Endothelial cell of umbilical vein (primary cell): ENCODE data around the gene ZNF232. TPM values are rescaled to one million over a fixed set of nuclear protein-coding genes. Genes with fewer than 3 reads are reported as not detected.
"Not testable (repeated sequence)": the region's sequence is repeated elsewhere in the genome, so short reads cannot be mapped to it uniquely, and the experiment has no call there.

ENCODE experiments used
- BruUV-seq: library from RNA; stranded (reverse); fragments of 400-500 nt; replicated peaks from 2 replicates; lab custom pipeline; 2021; lab: Mats Ljungman, UMichigan
- CTCF ChIA-PET: fragments of 300-600, 350-600 bp; sonication (Branson Sonifier 250); formaldehyde crosslinking; loops from one replicate; lab custom pipeline; 2021; ENCODE audit warnings: antibody characterized with exemption, inconsistent platforms; lab: Charles Lee
- POLR2A ChIA-PET: fragments of 300-600, 350-600 bp; sonication (Branson Sonifier 250); formaldehyde crosslinking; loops from one replicate; lab custom pipeline; 2021; ENCODE audit warnings: antibody characterized with exemption, inconsistent platforms; lab: Charles Lee
- DNase-seq: peaks from one replicate; pipeline ENCODE4 v3.0.0-alpha.2; 2011; ENCODE audit warnings: low read depth, low spot score
- FAIRE-seq: peaks from 2 replicates; lab custom pipeline; 2011; peaks lifted over from hg19 to GRCh38; lab: Jason Lieb, UNC
- H2AFZ ChIP-seq: 2 replicates; pipeline ENCODE4 v1.6.0; 2012; ENCODE audit warnings: low read depth, low read length, control low read depth, inconsistent platforms
- H3K27ac ChIP-seq: 2 replicates; pipeline ENCODE4 v1.5.1; 2011; ENCODE audit warnings: low read depth, mild to moderate bottlenecking, control low read depth, low read length, moderate library complexity; ENCODE audit not compliant: insufficient read depth
- H3K27me3 ChIP-seq, 2 experiments: 2 replicates each; pipeline versions ENCODE4 v1.6.0 to v1.6.1; 2011; ENCODE audit warnings: low read length in 2 of 2, mixed read lengths in 1 of 2; ENCODE audit not compliant: control insufficient read depth in 2 of 2, insufficient read depth in 2 of 2
- H3K36me3 ChIP-seq, 2 experiments: 2 replicates in 1 of 2; 3 replicates in 1 of 2; pipeline ENCODE4 v1.5.1; 2011; ENCODE audit warnings: low read length in 2 of 2, mild to moderate bottlenecking in 1 of 2, moderate library complexity in 1 of 2; ENCODE audit not compliant: control insufficient read depth in 2 of 2, insufficient read depth in 2 of 2; ENCODE audit errors: extremely low read depth in 1 of 2
- H3K4me1 ChIP-seq: 3 replicates; pipeline ENCODE4 v1.5.1; 2011; ENCODE audit warnings: mild to moderate bottlenecking, low read length; ENCODE audit not compliant: control insufficient read depth, insufficient read depth; ENCODE audit errors: extremely low read depth
- H3K4me2 ChIP-seq: 2 replicates; pipeline ENCODE4 v1.6.1; 2011; ENCODE audit warnings: low read length, control low read depth, mixed read lengths; ENCODE audit not compliant: insufficient read depth
- H3K4me3 ChIP-seq, 3 experiments: fragments of 200-600 bp in 1 of 3; sonication (generic), shearing (Covaris generic) in 1 of 3; replicated peaks in 1 of 3; 2 replicates each; pipeline ENCODE4 v1.5.1; 2011 to 2016; ENCODE audit warnings: control low read depth in 3 of 3, low read length in 3 of 3, mild to moderate bottlenecking in 2 of 3, inconsistent platforms in 1 of 3, low read depth in 1 of 3, moderate library complexity in 1 of 3; ENCODE audit not compliant: insufficient read depth in 1 of 3
- H3K79me2 ChIP-seq: 2 replicates; pipeline ENCODE4 v1.6.0; 2012; ENCODE audit warnings: low read length, inconsistent platforms; ENCODE audit not compliant: control insufficient read depth, insufficient read depth
- H3K9ac ChIP-seq: replicated peaks from 2 replicates; pipeline ENCODE3; 2011; ENCODE audit warnings: low read length, control low read depth; ENCODE audit not compliant: insufficient read depth; ENCODE audit errors: extremely low read depth
- H3K9me1 ChIP-seq: replicated peaks from 3 replicates; pipeline ENCODE4 v1.6.0; 2011; ENCODE audit warnings: mild to moderate bottlenecking, low read length; ENCODE audit not compliant: control insufficient read depth, insufficient read depth; ENCODE audit errors: extremely low read depth
- H3K9me3 ChIP-seq: replicated peaks from 2 replicates; pipeline ENCODE4 v1.5.1; 2012; ENCODE audit warnings: low read length, inconsistent platforms; ENCODE audit not compliant: control insufficient read depth, insufficient read depth
- H4K20me1 ChIP-seq: replicated peaks from 2 replicates; pipeline ENCODE3; 2011; ENCODE audit warnings: mild to moderate bottlenecking, low read length; ENCODE audit not compliant: control insufficient read depth, insufficient read depth; ENCODE audit errors: extremely low read depth
- CTCF ChIP-seq, 2 donors: IDR thresholded peaks; 1 replicate in 1 of 2; 2 replicates in 1 of 2; pipeline ENCODE4 v1.5.1; 2011; ENCODE audit warnings: low read length in 2 of 2, mild to moderate bottlenecking in 2 of 2, moderate library complexity in 2 of 2, control low read depth in 1 of 2, inconsistent platforms in 1 of 2, low read depth in 1 of 2; ENCODE audit not compliant: insufficient read depth in 1 of 2; ENCODE audit errors: extremely low read depth in 1 of 2
- EZH2 ChIP-seq: IDR thresholded peaks from 2 replicates; pipeline ENCODE4 v1.6.1; 2012; ENCODE audit warnings: borderline replicate concordance, low read depth, mild to moderate bottlenecking, moderate library complexity, low read length, inconsistent platforms; ENCODE audit not compliant: severe bottlenecking
- FOS ChIP-seq: IDR thresholded peaks from 2 replicates; pipeline ENCODE4 v1.6.1; 2011; ENCODE audit warnings: mild to moderate bottlenecking, low read length, moderate library complexity, borderline replicate concordance; ENCODE audit not compliant: insufficient read depth
- GATA2 ChIP-seq: IDR thresholded peaks from 2 replicates; pipeline ENCODE4 v1.7.0; 2011; ENCODE audit warnings: low read depth, mild to moderate bottlenecking, moderate library complexity, mixed read lengths, low read length; ENCODE audit not compliant: insufficient read length, insufficient read depth
- JUN ChIP-seq: IDR thresholded peaks from 2 replicates; pipeline ENCODE4 v1.6.1; 2011; ENCODE audit warnings: borderline replicate concordance, low read depth; ENCODE audit not compliant: insufficient read length, insufficient read depth
- MYC ChIP-seq: IDR thresholded peaks from one replicate; pipeline ENCODE4 v1.6.1; 2011; ENCODE audit warnings: mild to moderate bottlenecking, low read depth, low read length
- POLR2A ChIP-seq: IDR thresholded peaks from 2 replicates; pipeline ENCODE4 v1.6.1; 2012; ENCODE audit warnings: low read depth, mild to moderate bottlenecking, control low read depth, low read length
- POLR2AphosphoS5 ChIP-seq: IDR thresholded peaks from 2 replicates; pipeline ENCODE4 v1.6.1; 2012; ENCODE audit warnings: low read depth, mild to moderate bottlenecking, control low read depth, low read length, moderate library complexity; ENCODE audit not compliant: insufficient read depth
- dilution Hi-C: fragments of 300-500 bp; cut with MboI; formaldehyde crosslinking; loops from one replicate; pipeline ENCODE4 v1.15.0; 2019; ENCODE audit warnings: low sequenced_read_pairs; ENCODE audit not compliant: extremely low pct_ligation_motif_present
- intact Hi-C: fragments of 100-400 bp; cut with micrococcal nuclease; formaldehyde crosslinking; loops from one replicate; pipeline ENCODE4 v1.10.0; 2022
- polyA plus RNA-seq, 4 experiments: library from polyadenylated mRNA; depleted of rRNA in 3 of 4; stranded (reverse) in 3 of 4; unstranded in 1 of 4; fragments of >200 nt; gene quantifications; 2 replicates each; pipeline versions ENCODE4 v1.2.1 to v1.2.3, GENCODE V29; 2011 to 2012; ENCODE audit warnings: missing spikeins in 1 of 4
- total RNA-seq: library from RNA; stranded (reverse); gene quantifications from 2 replicates; pipeline ENCODE4 v1.2.3, GENCODE V29; 2021

ZNF232 gene
- total and polyA plus RNA-seq, 2 donors (not counting 3 experiments of a cell fraction or from before 2014, with no cell fraction given), result 3.1 to 9.9 TPM

DNA sequence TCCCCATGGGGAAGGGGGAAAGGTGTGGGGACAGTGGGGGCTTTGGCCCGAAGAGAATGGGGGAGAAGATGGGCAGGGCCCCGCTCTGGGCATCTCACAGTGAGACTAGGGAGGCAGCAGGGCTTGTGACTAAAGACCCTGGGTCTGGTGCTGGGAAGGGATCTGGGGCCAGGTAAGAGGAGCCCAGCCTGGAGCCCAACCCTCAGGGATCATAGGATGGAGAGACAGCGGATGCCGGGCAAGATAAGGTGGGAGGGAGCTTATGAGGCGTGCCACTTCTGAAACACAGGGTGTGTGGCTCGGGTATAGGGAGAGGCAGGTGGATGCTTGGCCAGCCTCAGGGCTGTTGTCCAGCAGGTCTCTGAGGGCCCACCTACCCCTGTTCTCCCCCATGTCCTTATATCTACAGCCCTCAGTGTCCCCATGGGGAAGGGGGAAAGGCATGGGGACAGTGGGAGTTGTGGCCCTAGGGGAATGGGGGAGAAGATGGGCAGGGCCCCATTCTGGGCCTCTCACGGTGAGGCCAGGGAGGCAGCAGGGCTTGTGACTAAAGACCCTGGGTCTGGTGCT, 19.6 kb upstream of the ZNF232 start:
- intact Hi-C loops (no loop called here), dilution Hi-C loops (no loop called here)
- Histone ChIP-seq H4K20me1 (no peaks in the 10 kb centered on the region), H2AFZ (no peak overlapping the region), H3K9me1 (no peaks in the 10 kb centered on the region), H3K27ac (no peak overlapping the region), H3K4me3 (no peak overlapping the region), H3K9ac (no peak overlapping the region), H3K4me2 (no peak overlapping the region), H3K4me1 (no peaks in the 10 kb centered on the region), H3K79me2 (no peaks in the 10 kb centered on the region), H3K9me3 (no peaks in the 10 kb centered on the region), H3K27me3 (no peaks in the 10 kb centered on the region), H3K36me3 (no peaks in the 10 kb centered on the region)
- no TSS peak for BruUV-seq
- TF ChIP-seq JUN (no peak), CTCF (IDR thresholded peaks at IDR 0.05; ENCODE audit: extremely low read depth in 1 of 2, insufficient read depth in 1 of 2, low read depth in 1 of 2, low read length in 2 of 2) (no peak), FOS (no peak), MYC (no peak), GATA2 (no peak), POLR2AphosphoS5 (no peak), EZH2 (no peak), POLR2A (no peak)
- ChIA-PET CTCF (no interaction called here), POLR2A (no interaction called here)
- DNase-seq, result no peak
- no peak for FAIRE-seq

GRCh38 chr17:5130687-5131086, 19.0 kb upstream of the ZNF232 start:
- H3K4me1 ChIP-seq, H3K9me3 ChIP-seq, H2AFZ ChIP-seq, H3K79me2 ChIP-seq, H3K4me2 ChIP-seq, H3K27ac ChIP-seq, H3K9me1 ChIP-seq, POLR2A ChIA-PET, BruUV-seq, H3K9ac ChIP-seq, H3K36me3 ChIP-seq, dilution Hi-C loops, H4K20me1 ChIP-seq, intact Hi-C loops, FAIRE-seq, H3K27me3 ChIP-seq, CTCF ChIA-PET, H3K4me3 ChIP-seq, DNase-seq: not testable (repeated sequence)

GRCh38 chr17:5130261-5130660, 18.6 kb upstream of the ZNF232 start:
- H3K27ac ChIP-seq, H3K27me3 ChIP-seq, H3K79me2 ChIP-seq, H3K9me1 ChIP-seq, H3K4me3 ChIP-seq, H4K20me1 ChIP-seq, H3K9me3 ChIP-seq, H3K4me1 ChIP-seq, H3K4me2 ChIP-seq, H3K36me3 ChIP-seq, intact Hi-C loops, FAIRE-seq, DNase-seq, dilution Hi-C loops, CTCF ChIA-PET, H2AFZ ChIP-seq, BruUV-seq, H3K9ac ChIP-seq, POLR2A ChIA-PET: not testable (repeated sequence)
